GM21529 (cell line): ENCODE data around the gene CFDP1.
"Not testable (repeated sequence)": the region's sequence is repeated elsewhere in the genome, so short reads cannot be mapped to it uniquely, and the experiment has no call there.

Source experiments
- ATAC-seq: cut with Tn5 transposase; IDR thresholded peaks from one replicate; pipeline ENCODE4 v1.9.1; 2021; ENCODE audit not compliant: unreplicated experiment

Gene CFDP1

GRCh38 chr16:75269358-75269757, 163.9 kb downstream of the CFDP1 start:
- ATAC-seq, result not testable (repeated sequence)

- ATAC-seq, result no peak
Observed at GRCh38 chr16:75267631-75268264, 165.6 kb downstream of the CFDP1 start.

DNA sequence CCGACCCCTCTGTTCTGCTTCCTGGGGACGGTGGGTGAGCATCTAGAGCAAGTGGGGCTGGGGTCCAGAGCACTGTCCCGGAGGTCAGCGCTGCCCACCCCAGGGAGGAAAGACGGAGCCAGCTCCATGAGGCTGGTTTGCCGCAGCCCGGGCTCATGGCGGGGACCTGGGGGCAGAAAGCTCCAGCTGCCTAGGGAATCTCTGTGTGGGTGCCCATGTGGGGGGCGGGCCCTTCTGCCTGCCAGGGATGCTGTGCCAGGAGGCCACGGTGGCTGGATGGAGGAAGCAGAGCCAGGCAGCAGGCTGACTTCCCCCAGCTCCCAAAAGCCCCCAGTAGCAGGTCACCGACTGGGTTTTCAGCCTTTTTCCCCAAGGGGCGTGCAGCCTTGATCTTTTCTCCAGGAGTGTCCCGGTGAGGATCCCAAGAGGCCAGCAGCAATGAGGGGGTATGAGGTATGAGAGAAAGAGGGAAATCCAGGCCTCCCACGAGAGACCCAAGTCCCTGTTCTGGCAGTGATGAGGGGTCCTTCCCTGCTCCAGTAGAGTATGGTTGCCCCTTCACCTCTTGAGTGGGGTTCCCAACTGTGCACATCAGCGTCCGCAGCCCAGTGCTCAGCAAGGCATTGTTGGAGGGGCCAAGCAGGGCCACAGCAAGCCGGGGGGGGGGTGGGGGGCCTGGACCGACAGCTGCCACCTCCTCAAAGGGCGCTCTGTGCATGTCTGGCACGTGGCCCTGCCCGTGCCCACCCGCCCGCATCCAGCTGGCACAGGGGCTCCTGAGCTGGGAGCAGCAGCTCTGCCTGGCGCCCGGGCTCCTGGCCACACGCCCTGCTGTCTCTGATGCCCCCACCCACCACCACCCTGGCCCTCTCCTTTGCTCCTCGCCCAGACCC, 166.3 kb downstream of the CFDP1 start:
- no peak for ATAC-seq

DNA sequence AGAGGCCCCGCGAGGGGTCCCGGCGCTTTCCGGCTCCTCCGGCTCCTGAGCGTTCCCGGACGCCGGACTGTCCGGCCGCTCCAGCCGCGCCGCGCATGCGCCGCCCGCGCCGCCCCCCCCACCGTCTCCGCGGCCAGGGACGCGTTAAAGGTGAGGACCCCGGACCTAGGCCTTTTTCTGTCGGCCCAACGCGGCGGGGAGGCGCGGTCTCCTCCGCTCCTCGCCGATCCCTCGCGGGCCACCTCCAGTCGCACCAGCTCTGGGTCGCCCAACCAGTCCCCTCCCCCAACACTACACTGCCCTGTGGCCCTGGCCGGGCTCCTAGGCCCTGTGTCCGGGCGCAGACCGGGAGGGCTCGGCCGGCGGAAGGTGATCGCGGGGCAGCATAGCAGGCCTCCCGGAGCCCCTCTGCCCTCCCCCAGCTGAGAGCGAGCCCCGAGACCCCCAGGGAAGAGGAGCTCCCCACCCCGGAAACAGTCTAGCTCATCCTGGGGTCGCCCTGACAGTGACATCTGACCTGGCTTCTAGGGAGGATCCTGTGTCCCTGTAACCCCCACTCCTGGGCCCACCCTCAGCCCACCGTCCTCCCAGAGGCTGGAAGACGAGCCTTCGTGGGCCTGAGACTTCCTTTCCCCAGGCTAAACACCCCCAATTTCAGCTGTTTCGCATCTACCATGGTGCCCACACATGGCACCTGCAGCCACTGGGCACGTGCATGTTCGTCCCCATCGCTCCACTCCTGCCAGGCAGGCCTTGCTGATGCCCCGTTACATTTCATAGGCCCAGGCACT, 167.2 kb downstream of the CFDP1 start:
- peak; percentile 66 for ATAC-seq

DNA sequence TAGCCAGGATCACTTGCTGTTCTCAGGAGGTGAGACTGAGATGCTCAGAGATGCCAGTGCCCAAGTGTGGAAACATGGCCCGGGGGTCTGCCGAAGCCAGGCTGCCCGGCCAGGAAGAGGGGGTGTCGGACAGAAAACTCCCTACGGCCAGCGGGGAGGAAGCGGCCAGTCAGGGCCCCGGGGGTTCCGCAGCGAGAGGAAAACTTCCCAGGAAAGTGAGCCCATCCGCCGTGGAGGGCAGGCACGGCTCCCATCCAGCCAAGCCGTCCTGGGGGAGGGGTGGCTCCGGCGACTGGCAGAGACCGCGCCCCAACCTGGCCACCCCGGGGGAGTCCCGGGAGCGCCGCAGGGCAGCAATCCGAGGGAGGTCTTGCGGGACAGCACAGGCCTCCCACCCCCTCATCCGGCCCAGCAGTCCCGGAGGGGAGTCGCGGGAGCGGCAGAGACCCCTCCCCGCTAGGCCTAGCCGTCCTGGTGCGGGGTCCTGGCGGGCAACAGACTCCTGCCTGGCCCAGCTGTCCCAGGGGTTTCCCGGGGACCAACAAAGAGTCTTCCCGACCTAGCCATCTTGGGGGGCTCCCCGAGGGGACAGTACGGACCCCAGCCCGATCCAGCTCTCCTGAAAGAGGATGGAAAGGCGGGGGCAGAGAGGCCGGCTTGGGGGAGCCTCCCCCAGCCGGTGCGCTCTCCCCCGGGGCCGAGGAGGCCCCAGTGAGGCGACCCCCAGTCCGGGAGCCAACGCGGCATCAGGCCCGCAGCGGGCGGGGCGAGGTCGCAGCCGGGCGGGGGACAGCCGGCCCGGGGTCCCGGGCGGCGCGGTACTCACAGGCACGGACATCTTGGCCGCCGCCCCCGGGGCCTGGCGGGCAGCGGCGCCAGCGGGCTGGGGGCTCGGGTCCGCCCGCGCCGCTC, 168.0 kb downstream of the CFDP1 start:
- ATAC-seq, result peak; percentile 16

DNA sequence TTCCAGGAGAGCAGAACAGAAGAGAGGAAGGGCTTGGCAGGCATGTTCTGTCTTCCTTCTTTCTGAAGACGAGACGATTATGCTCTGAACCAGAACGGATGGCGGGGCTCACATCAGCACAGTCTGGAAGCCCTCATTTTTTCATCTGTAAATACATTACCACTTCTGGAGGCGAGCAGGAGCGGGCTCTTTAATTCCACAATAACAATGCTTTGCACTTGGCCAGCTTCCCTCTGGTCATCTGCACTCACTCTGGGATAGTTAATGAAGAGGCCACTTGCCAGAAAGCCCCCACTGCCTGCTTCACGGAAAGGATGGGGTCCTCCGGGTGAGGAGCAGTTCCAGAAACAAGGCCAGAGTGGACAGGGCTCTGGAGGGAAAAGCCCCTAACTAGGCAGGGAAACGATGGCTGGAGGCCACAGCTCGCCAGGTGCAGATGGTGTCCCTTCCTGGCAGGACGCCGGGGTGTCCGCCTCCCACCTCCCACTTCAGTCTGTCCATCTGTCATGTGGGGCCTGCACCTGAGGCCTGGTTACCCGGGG, 168.8 kb downstream of the CFDP1 start:
- ATAC-seq, result no peak

DNA sequence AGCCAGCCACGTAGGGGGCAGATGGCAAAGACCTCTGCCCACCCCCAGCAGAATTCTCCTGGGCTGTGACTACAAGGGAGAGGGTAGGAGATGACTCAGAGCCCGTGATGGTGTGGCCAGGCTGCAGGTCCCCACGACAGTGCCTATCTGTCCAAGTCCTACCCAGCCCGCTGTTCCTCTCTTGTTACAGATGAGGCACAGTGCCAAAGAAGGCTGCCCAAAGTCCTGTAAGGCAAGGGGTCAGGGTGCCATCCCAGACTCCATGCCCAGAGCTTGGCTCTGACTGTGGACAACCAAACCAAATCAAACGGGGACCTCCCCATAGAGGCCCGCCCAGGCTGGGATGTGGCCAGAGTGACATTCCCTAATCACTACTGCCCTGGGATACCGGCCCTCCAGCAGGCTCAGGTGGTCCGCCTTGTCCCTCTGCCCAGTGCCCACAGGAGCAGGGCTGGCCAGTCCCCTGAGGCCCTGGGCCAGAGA, 169.3 kb downstream of the CFDP1 start:
- no peak for ATAC-seq

DNA sequence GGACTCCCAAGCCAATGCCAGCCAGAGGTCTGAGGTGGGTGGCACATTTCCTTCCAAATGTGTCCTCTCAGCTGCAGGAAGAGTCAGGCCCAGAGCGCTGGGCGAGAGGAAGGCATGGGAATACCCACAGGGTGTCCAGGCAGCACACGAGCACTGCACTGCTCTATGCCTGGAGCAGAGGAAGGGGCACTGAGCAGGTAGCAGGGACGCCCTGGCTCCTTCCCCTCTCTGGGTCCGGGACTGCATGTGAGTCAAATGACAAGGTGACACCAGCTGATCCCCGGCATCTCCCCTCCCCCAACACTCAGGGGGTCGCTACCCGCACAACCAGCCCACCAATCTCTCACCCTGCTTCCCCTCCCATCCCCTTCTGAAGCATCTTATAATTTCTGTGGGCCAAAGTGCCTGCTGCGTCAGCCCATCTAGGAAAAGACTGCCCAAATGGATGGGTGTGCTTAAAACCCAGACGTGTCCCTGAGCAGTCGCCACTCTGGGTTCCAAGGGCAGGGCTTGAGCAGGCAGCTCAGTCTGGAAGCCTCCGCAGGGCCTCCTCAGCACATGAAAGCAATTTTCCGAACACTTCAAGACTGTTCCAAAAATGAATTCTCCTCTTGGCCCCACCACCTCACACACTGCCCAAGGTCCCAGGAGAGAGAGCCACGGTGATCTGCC, 169.9 kb downstream of the CFDP1 start:
- no peak for ATAC-seq

DNA sequence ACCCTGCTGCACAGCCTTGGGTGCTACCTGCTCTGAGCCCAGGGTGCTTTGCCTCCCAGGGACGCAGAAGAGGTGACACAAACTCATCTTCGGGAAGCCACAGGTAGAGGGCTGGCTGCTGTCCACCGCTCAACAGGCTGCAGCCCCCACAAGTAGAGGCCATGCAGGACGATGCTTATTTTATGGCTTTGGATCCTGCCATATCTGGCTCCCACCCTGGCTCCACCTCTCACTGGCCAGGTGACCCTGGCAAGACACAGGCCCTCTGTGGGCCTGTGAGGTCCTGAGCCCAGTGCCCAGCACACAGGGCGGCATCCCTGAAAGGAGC, 170.5 kb downstream of the CFDP1 start:
- ATAC-seq, result no peak

DNA sequence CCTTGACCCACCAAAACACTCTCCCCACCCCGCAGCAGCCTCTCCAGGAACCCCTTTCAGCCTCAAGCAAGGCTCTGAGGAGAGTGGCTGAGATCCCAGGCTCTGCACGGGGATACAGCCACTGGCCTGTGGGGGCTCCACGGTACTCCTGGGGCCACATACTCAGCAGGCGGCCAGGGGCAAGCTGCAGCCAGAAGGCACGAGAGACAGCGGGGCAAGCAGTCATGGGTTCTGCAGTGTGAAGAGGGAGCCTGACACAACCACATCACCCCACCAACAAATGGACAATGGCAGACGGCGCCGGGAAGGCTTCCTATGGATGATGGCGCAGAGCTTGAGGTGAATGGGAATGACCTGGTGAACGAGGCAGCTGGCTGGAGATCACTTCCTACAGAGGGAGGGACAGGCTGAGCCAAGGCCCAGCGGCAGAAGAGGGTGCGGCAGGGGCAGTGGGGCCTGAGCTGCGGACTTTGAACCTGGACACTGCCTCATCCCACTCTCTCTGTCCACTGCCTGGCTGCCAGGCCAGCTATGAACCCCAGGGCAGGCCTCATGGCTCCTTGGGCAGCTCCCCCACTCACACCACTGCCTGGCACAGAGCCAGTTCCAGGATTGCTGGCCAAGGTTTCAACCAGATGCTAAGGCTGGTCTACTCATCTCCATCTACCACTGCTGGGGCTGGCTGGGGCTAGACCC, 171.1 kb downstream of the CFDP1 start:
- no peak for ATAC-seq

- ATAC-seq, result no peak
Observed at GRCh38 chr16:75261590-75262078, 171.7 kb downstream of the CFDP1 start.

- ATAC-seq, result no peak
Observed at GRCh38 chr16:75260851-75261589, 172.3 kb downstream of the CFDP1 start.

GRCh38 chr16:75258807-75259141, 174.5 kb downstream of the CFDP1 start:
- ATAC-seq, result no peak

- no peak for ATAC-seq
Observed at GRCh38 chr16:75257886-75258806, 175.2 kb downstream of the CFDP1 start.

DNA sequence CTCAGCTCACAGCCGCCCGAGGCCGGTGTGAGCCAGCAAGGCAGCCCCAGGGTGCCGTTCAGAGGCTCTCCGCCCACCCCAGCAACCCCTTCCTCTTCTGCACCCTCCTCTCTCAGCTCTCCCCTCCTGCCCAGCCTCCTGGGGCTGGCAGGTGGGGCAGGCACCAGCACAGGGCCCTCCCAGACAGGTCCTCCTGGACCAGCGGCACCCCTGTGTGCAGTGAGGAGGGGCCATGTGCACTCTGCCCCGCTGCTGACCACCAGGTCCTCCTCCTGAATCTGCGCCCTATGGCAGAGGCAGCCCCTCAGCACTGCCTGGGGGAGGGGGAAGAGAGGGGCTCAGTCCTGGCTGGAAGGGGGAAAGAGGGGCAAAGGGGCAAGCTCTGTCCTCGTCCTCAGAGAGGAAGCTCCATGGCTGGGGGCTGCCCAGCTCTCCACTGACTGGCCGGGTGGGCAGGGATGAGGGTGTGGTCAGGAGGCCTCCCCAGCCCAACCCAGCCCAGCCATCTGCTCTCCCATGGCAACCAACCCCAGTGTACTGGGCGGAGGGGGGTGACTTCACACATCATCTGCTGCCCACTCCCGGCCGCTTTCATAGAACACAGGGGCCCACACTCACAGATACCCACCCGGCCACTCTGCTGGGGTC, 176.5 kb downstream of the CFDP1 start:
- no peak for ATAC-seq

DNA sequence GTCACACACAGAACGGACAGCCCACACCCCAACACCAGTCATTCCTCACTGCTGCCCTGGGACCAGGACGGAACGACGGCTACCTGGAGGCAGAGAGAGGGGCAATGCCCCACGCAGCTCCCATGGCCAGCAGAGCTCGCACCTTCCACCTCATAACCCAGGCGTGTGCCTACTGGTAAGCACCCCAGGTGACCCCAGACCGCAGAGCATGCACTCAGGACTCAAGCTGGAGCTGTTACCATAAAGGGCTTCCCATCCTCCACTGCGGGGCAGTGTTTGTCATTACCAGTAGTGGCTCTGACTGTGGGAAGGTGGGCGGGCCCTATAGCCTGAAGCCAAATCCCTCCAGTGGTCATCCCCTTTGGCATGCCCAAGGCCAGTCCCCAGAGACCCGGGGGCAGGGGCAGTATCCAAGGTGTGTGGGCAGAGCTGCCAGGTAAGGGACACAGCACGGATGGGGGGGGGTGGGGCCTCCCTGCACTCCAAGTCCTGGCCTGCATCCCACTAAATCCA, 177.2 kb downstream of the CFDP1 start:
- ATAC-seq, result no peak
